HEK293 (cell line): ENCODE data around the gene CCDC120.

Experiments used
- BCL11A ChIP-seq: fragments of 450-650 bp; formaldehyde crosslinking; IDR thresholded peaks from 2 replicates; pipeline ENCODE4 v1.5.1; 2016; ENCODE audit warnings: low read depth, missing biosample characterization, missing genetic modification characterization
- HOXD13 ChIP-seq: sonication (generic); formaldehyde crosslinking; IDR thresholded peaks from 2 replicates; pipeline ENCODE4 v1.8.0; 2022; ENCODE audit warnings: missing genetic modification reagents, borderline replicate concordance
- MEIS1 ChIP-seq: sonication (generic); formaldehyde crosslinking; IDR thresholded peaks from 2 replicates; pipeline ENCODE4 v1.8.1; 2022; ENCODE audit warnings: missing genetic modification reagents, mild to moderate bottlenecking, borderline replicate concordance
- SETDB1 ChIP-seq: IDR thresholded peaks from one replicate; pipeline ENCODE4 v1.6.1; 2017; ENCODE audit warnings: mild to moderate bottlenecking, low read length, moderate library complexity, mixed read lengths; ENCODE audit not compliant: insufficient read length
- ZBTB10 ChIP-seq: fragments of 450-650 bp; formaldehyde crosslinking; IDR thresholded peaks from 2 replicates; pipeline ENCODE4 v1.5.1; 2016; ENCODE audit warnings: missing biosample characterization, missing genetic modification characterization
- ZBTB11 ChIP-seq: fragments of 450-650 bp; formaldehyde crosslinking; conservative IDR thresholded peaks from 2 replicates; pipeline ENCODE4 v1.5.1; 2016; ENCODE audit warnings: low read depth, missing biosample characterization, missing genetic modification characterization
- ZBTB48 ChIP-seq: fragments of 450-650 bp; formaldehyde crosslinking; IDR thresholded peaks from 2 replicates; pipeline ENCODE4 v1.5.1; 2016; ENCODE audit warnings: missing biosample characterization, missing genetic modification characterization
- ZEB2 ChIP-seq: fragments of 450-650 bp; formaldehyde crosslinking; IDR thresholded peaks from 2 replicates; pipeline ENCODE4 v1.5.1; 2016; ENCODE audit warnings: missing biosample characterization, missing genetic modification characterization
- ZNF10 ChIP-seq: fragments of 450-650 bp; formaldehyde crosslinking; IDR thresholded peaks from 2 replicates; pipeline ENCODE4 v1.5.1; 2017; ENCODE audit warnings: missing biosample characterization, missing genetic modification characterization
- ZNF138 ChIP-seq: fragments of 450-650 bp; formaldehyde crosslinking; IDR thresholded peaks from 2 replicates; pipeline ENCODE4 v1.5.1; 2016; ENCODE audit warnings: missing biosample characterization, missing genetic modification characterization, borderline replicate concordance
- ZNF155 ChIP-seq: fragments of 450-650 bp; formaldehyde crosslinking; IDR thresholded peaks from 2 replicates; pipeline ENCODE4 v1.5.1; 2016; ENCODE audit warnings: missing biosample characterization, missing genetic modification characterization
- ZNF169 ChIP-seq: fragments of 450-650 bp; formaldehyde crosslinking; IDR thresholded peaks from 2 replicates; pipeline ENCODE4 v1.5.1; 2016; ENCODE audit warnings: missing biosample characterization, missing genetic modification characterization
- ZNF23 ChIP-seq: fragments of 450-650 bp; formaldehyde crosslinking; IDR thresholded peaks from 2 replicates; pipeline ENCODE4 v1.5.1; 2016; ENCODE audit warnings: missing biosample characterization, missing genetic modification characterization, borderline replicate concordance
- ZNF280D ChIP-seq: fragments of 450-650 bp; formaldehyde crosslinking; IDR thresholded peaks from 2 replicates; pipeline ENCODE4 v1.5.1; 2016; ENCODE audit warnings: missing biosample characterization, missing genetic modification characterization
- ZNF324 ChIP-seq: fragments of 450-650 bp; formaldehyde crosslinking; IDR thresholded peaks from 2 replicates; pipeline ENCODE4 v1.5.1; 2016; ENCODE audit warnings: missing biosample characterization, missing genetic modification characterization
- ZNF398 ChIP-seq: fragments of 450-650 bp; formaldehyde crosslinking; IDR thresholded peaks from 2 replicates; pipeline ENCODE4 v1.5.1; 2017; ENCODE audit warnings: missing biosample characterization, missing genetic modification characterization
- ZNF404 ChIP-seq: fragments of 450-650 bp; formaldehyde crosslinking; IDR thresholded peaks from 2 replicates; pipeline ENCODE4 v1.5.1; 2017; ENCODE audit warnings: missing biosample characterization, missing genetic modification characterization
- ZNF423 ChIP-seq: fragments of 450-650 bp; formaldehyde crosslinking; IDR thresholded peaks from 2 replicates; pipeline ENCODE4 v1.5.1; 2016; ENCODE audit warnings: missing biosample characterization, missing genetic modification characterization
- ZNF555 ChIP-seq: fragments of 450-650 bp; formaldehyde crosslinking; conservative IDR thresholded peaks from 2 replicates; pipeline ENCODE4 v1.5.1; 2017; ENCODE audit warnings: missing biosample characterization, mild to moderate bottlenecking, missing genetic modification characterization, inconsistent platforms
- ZNF580 ChIP-seq: fragments of 450-650 bp; formaldehyde crosslinking; IDR thresholded peaks from 2 replicates; pipeline ENCODE4 v1.5.1; 2016; ENCODE audit warnings: missing biosample characterization, missing genetic modification characterization
- ZNF585B ChIP-seq: fragments of 450-650 bp; formaldehyde crosslinking; IDR thresholded peaks from 2 replicates; pipeline ENCODE4 v1.5.1; 2016; ENCODE audit warnings: missing biosample characterization, missing genetic modification characterization
- ZNF629 ChIP-seq: fragments of 450-650 bp; formaldehyde crosslinking; IDR thresholded peaks from 2 replicates; pipeline ENCODE4 v1.5.1; 2017; ENCODE audit warnings: missing biosample characterization, missing genetic modification characterization
- ZNF707 ChIP-seq: fragments of 450-650 bp; formaldehyde crosslinking; IDR thresholded peaks from 2 replicates; pipeline ENCODE4 v1.5.1; 2016; ENCODE audit warnings: missing biosample characterization, missing genetic modification characterization
- ZNF747 ChIP-seq: fragments of 450-650 bp; formaldehyde crosslinking; IDR thresholded peaks from 2 replicates; pipeline ENCODE4 v1.5.1; 2016; ENCODE audit warnings: missing biosample characterization, missing genetic modification characterization
- ZSCAN16 ChIP-seq: fragments of 450-650 bp; formaldehyde crosslinking; IDR thresholded peaks from 2 replicates; pipeline ENCODE4 v1.5.1; 2016; ENCODE audit warnings: missing biosample characterization, missing genetic modification characterization
- ZSCAN18 ChIP-seq: fragments of 450-650 bp; formaldehyde crosslinking; IDR thresholded peaks from 2 replicates; pipeline ENCODE4 v1.5.1; 2016; ENCODE audit warnings: missing biosample characterization, missing genetic modification characterization

The CCDC120 gene

GRCh38 chrX:49073601-49074575, 15.1 kb downstream of the CCDC120 start, which contains the start of gene PRAF2 (continued):
- TF ChIP-seq ZNF580 (tag by site-specific recombination) (no peak), ZSCAN18 (tag by site-specific recombination) (no peak), ZNF747 (no peak), MEIS1 (no peak), SETDB1 (no peak), ZNF138 (no peak), ZNF10 (tag by site-specific recombination) (no peak), ZNF585B (tag by site-specific recombination) (no peak), ZNF398 (tag by site-specific recombination) (no peak), ZNF707 (tag by site-specific recombination) (no peak), ZNF155 (no peak), ZBTB11 (tag by site-specific recombination) (peak; percentile 89), BCL11A (tag by site-specific recombination) (no peak), ZEB2 (tag by site-specific recombination) (peak; percentile 46; the same call in 1 of the 2 replicates), ZNF404 (no peak), ZNF629 (peak; percentile 60), ZBTB10 (no peak), ZNF169 (tag by site-specific recombination) (no peak), ZNF324 (tag by site-specific recombination) (0 out of 2 replicates have a peak, but pooled peaks have one; percentile 31), ZNF555 (tag by site-specific recombination) (no peak), ZNF280D (no peak), ZBTB48 (tag by site-specific recombination) (peak; percentile 73), ZNF423 (tag by site-specific recombination) (no peak), ZNF23 (tag by site-specific recombination) (no peak), HOXD13 (CRISPR knock-in tag) (no peak), ZSCAN16 (tag by site-specific recombination) (no peak)
